HG03575 (cell line): Measurements from ENCODE around the gene DPH1.

ENCODE experiments used
- ATAC-seq: cut with Tn5 transposase; IDR thresholded peaks from one replicate; pipeline ENCODE4 v1.9.1; 2021; ENCODE audit not compliant: unreplicated experiment, insufficient number of reproducible peaks, low FRiP score; ENCODE audit errors: extremely low read depth

DPH1 gene

GRCh38 chr17:2043785-2044184 is 13.8 kb downstream of the DPH1 start:
- no peak for ATAC-seq

GRCh38 chr17:2044263-2044894 is 14.4 kb downstream of the DPH1 start:
- ATAC-seq: no peak

GRCh38 chr17:2047590-2047989 is 17.6 kb downstream of the DPH1 start:
- ATAC-seq: no peak

- no peak for ATAC-seq
Observed at GRCh38 chr17:2048805-2049204, 18.9 kb downstream of the DPH1 start.

GRCh38 chr17:2049333-2050299 is 19.7 kb downstream of the DPH1 start:
- ATAC-seq: no peak

- no peak for ATAC-seq
Observed at GRCh38 chr17:2050300-2051060, 20.5 kb downstream of the DPH1 start.

GRCh38 chr17:2051061-2051932 is 21.3 kb downstream of the DPH1 start:
- no peak for ATAC-seq

- ATAC-seq: no peak
Observed at GRCh38 chr17:2051933-2052559, 22.1 kb downstream of the DPH1 start.

- no peak for ATAC-seq
Observed at GRCh38 chr17:2053380-2054261, 23.7 kb downstream of the DPH1 start.

GRCh38 chr17:2054262-2054511 is 24.2 kb downstream of the DPH1 start:
- ATAC-seq: no peak

GRCh38 chr17:2054512-2055291 is 24.7 kb downstream of the DPH1 start, which contains the start of gene HIC1:
Gene HIC1, plus strand, starts transcription at chr17:2055103. Its CDS starts 1,588 bp downstream, at chr17:2056691.
- ATAC-seq: no peak

- no peak for ATAC-seq
Observed at GRCh38 chr17:2055292-2056205, 25.6 kb downstream of the DPH1 start.

- no peak for ATAC-seq
Observed at GRCh38 chr17:2056206-2057174, 26.5 kb downstream of the DPH1 start.

GRCh38 chr17:2057175-2057759 is 27.3 kb downstream of the DPH1 start:
- ATAC-seq: no peak
